ENCODE measurements around the gene CATSPERD.

- TF ChIP-seq NFIC (IDR thresholded peaks at IDR 0.05) (no peak), EP300 (IDR thresholded peaks at IDR 0.05; ENCODE audit: borderline replicate concordance) (no peak), ZBTB7A (IDR thresholded peaks at IDR 0.05; ENCODE audit: low read depth) (no peak), FOXM1 (IDR thresholded peaks at IDR 0.05; ENCODE audit: borderline replicate concordance, low read depth) (no peak), EGR1 (IDR thresholded peaks at IDR 0.05) (no peak), CEBPB (IDR thresholded peaks at IDR 0.05) (no peak), YY1 (IDR thresholded peaks at IDR 0.05; ENCODE audit: low read depth) (no peak), TEAD4 (IDR thresholded peaks at IDR 0.05) (no peak), USF1 (IDR thresholded peaks at IDR 0.05) (no peak)
- TF ChIP-seq, protein P1, sequence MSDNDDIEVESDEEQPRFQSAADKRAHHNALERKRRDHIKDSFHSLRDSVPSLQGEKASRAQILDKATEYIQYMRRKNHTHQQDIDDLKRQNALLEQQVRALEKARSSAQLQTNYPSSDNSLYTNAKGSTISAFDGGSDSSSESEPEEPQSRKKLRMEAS (IDR thresholded peaks at IDR 0.05), result no peak
- TF ChIP-seq, protein P2, sequence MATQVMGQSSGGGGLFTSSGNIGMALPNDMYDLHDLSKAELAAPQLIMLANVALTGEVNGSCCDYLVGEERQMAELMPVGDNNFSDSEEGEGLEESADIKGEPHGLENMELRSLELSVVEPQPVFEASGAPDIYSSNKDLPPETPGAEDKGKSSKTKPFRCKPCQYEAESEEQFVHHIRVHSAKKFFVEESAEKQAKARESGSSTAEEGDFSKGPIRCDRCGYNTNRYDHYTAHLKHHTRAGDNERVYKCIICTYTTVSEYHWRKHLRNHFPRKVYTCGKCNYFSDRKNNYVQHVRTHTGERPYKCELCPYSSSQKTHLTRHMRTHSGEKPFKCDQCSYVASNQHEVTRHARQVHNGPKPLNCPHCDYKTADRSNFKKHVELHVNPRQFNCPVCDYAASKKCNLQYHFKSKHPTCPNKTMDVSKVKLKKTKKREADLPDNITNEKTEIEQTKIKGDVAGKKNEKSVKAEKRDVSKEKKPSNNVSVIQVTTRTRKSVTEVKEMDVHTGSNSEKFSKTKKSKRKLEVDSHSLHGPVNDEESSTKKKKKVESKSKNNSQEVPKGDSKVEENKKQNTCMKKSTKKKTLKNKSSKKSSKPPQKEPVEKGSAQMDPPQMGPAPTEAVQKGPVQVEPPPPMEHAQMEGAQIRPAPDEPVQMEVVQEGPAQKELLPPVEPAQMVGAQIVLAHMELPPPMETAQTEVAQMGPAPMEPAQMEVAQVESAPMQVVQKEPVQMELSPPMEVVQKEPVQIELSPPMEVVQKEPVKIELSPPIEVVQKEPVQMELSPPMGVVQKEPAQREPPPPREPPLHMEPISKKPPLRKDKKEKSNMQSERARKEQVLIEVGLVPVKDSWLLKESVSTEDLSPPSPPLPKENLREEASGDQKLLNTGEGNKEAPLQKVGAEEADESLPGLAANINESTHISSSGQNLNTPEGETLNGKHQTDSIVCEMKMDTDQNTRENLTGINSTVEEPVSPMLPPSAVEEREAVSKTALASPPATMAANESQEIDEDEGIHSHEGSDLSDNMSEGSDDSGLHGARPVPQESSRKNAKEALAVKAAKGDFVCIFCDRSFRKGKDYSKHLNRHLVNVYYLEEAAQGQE (IDR thresholded peaks at IDR 0.05; ENCODE audit: low read depth), result no peak
Observed at GRCh38 chr19:5806905-5807304, 86.5 kb downstream of the CATSPERD start.
